Osteoblast (primary cell): ENCODE measurements around the gene SEMG2. TPM values are rescaled to one million over a fixed set of nuclear protein-coding genes. Genes with fewer than 3 reads are reported as not detected.

Experiments used
- DNase-seq: peaks from one replicate; pipeline ENCODE4 v3.0.0; 2011; ENCODE audit warnings: low spot score, mixed read lengths; ENCODE audit not compliant: insufficient read length; ENCODE audit errors: missing footprints
- H2AFZ ChIP-seq: 2 replicates; pipeline ENCODE4 v1.6.0; 2011; ENCODE audit warnings: mild to moderate bottlenecking, low read length
- H3K27ac ChIP-seq: 2 replicates; pipeline ENCODE4 v1.5.1; 2011; ENCODE audit warnings: mild to moderate bottlenecking, low read depth, low read length, moderate library complexity
- H3K27me3 ChIP-seq: 2 replicates; pipeline ENCODE4 v1.6.0; 2012; ENCODE audit warnings: mild to moderate bottlenecking, control low read depth, inconsistent platforms, low read length, moderate library complexity; ENCODE audit not compliant: insufficient read depth
- H3K36me3 ChIP-seq: 2 replicates; pipeline ENCODE4 v1.5.1; 2011; ENCODE audit warnings: mild to moderate bottlenecking, low read length, control low read depth, moderate library complexity; ENCODE audit not compliant: insufficient read depth
- H3K4me1 ChIP-seq: 2 replicates; pipeline ENCODE4 v1.5.1; 2011; ENCODE audit warnings: mild to moderate bottlenecking, low read length, control low read depth, moderate library complexity; ENCODE audit not compliant: insufficient read depth
- H3K4me2 ChIP-seq: 2 replicates; pipeline ENCODE4 v1.6.0; 2011; ENCODE audit warnings: mild to moderate bottlenecking, low read length; ENCODE audit not compliant: insufficient read depth
- H3K4me3 ChIP-seq: fragments of 200-600 bp; sonication (generic); 3 replicates; pipeline ENCODE4 v1.5.1; 2012; ENCODE audit warnings: mild to moderate bottlenecking, low read length, inconsistent platforms; ENCODE audit not compliant: insufficient read depth
- H3K79me2 ChIP-seq: 2 replicates; pipeline ENCODE4 v1.6.0; 2012; ENCODE audit warnings: mild to moderate bottlenecking, low read length, control low read depth, inconsistent platforms; ENCODE audit not compliant: insufficient read depth
- H3K9me3 ChIP-seq: 2 replicates; pipeline ENCODE4 v1.5.1; 2011; ENCODE audit warnings: low read depth, low read length, control low read depth
- H4K20me1 ChIP-seq: 2 replicates; pipeline ENCODE4 v1.6.0; 2012; ENCODE audit warnings: mild to moderate bottlenecking, low read length, control low read depth; ENCODE audit not compliant: insufficient read depth
- total RNA-seq: library from RNA; depleted of rRNA; stranded (reverse); fragments of >200 nt; gene quantifications from 2 replicates; pipeline ENCODE4 v1.2.3, GENCODE V29; 2012
- TF ChIP-seq, protein P1 (sequence below): IDR thresholded peaks from 2 replicates; pipeline ENCODE4 v1.5.1; 2011; ENCODE audit warnings: mild to moderate bottlenecking, low read depth, low read length, moderate library complexity; ENCODE audit errors: extremely low read depth

SEMG2 gene
- total RNA-seq, 1 donor = not detected

- Histone ChIP-seq H2AFZ (no peak overlapping the region), H3K79me2 (no peaks in the 10 kb centered on the region), H3K36me3 (no peaks in the 10 kb centered on the region), H3K4me3 (no peak overlapping the region), H4K20me1 (no peaks in the 10 kb centered on the region), H3K4me2 (no peak overlapping the region), H3K4me1 (no peaks in the 10 kb centered on the region), H3K27ac (no peak overlapping the region), H3K27me3 (peaks cover 5% of the 10 kb centered on the region), H3K9me3 (no peaks in the 10 kb centered on the region)
- TF ChIP-seq, protein P1, sequence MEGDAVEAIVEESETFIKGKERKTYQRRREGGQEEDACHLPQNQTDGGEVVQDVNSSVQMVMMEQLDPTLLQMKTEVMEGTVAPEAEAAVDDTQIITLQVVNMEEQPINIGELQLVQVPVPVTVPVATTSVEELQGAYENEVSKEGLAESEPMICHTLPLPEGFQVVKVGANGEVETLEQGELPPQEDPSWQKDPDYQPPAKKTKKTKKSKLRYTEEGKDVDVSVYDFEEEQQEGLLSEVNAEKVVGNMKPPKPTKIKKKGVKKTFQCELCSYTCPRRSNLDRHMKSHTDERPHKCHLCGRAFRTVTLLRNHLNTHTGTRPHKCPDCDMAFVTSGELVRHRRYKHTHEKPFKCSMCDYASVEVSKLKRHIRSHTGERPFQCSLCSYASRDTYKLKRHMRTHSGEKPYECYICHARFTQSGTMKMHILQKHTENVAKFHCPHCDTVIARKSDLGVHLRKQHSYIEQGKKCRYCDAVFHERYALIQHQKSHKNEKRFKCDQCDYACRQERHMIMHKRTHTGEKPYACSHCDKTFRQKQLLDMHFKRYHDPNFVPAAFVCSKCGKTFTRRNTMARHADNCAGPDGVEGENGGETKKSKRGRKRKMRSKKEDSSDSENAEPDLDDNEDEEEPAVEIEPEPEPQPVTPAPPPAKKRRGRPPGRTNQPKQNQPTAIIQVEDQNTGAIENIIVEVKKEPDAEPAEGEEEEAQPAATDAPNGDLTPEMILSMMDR = no peak
- no peak for DNase-seq
Observed at GRCh38 chr20:45193331-45193730, 27.8 kb upstream of the SEMG2 start.

DNA sequence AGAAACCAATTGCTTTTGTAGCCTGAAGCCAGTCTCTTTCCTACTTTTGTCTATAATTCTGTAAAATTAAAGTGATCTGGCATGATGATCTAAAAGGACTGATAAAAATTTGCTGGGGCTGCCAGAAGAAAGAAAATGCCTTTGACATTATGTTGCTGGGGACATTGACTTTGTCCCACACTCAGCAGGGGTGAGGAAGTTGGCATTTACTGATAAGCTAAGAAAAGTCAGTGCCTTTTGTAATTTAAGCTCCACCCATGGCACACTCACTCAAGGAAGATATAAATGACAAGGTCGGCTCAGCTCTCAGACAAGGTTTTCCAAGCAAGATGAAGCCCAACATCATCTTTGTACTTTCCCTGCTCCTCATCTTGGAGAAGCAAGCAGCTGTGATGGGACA lies 14.4 kb upstream of the SEMG2 start, which contains the start of gene SEMG1:
SEMG1 (plus strand) TSS at position 309 of the 400 bp plus-strand sequence; CDS start at position 330, 21 bp downstream.
- Histone ChIP-seq H3K4me2 (no peak within 1 kb of the TSS), H3K79me2 (no peaks in the 10 kb centered on the region), H3K27me3 (peaks cover 21% of the 10 kb centered on the region), H3K4me1 (no peaks in the 10 kb centered on the region), H2AFZ (no peak within 1 kb of the TSS), H3K9me3 (no peaks in the 10 kb centered on the region), H3K4me3 (no peak within 1 kb of the TSS), H3K27ac (no peak within 1 kb of the TSS), H4K20me1 (no peaks in the 10 kb centered on the region), H3K36me3 (no peaks in the 10 kb centered on the region)
- no peak for DNase-seq
- TF ChIP-seq, protein P1 = no peak

GRCh38 chr20:45209924-45210323 lies 11.2 kb upstream of the SEMG2 start:
- no peak for DNase-seq
- H4K20me1 ChIP-seq = no peaks in the 10 kb centered on the region
- TF ChIP-seq, protein P1 = no peak
- peaks cover 21% of the 10 kb centered on the region for H3K27me3 ChIP-seq
- H3K9me3 ChIP-seq = no peaks in the 10 kb centered on the region
- H3K4me1 ChIP-seq = no peaks in the 10 kb centered on the region
- no peaks in the 10 kb centered on the region for H3K79me2 ChIP-seq
- H3K4me2 ChIP-seq = no peak overlapping the region
- no peak overlapping the region for H3K4me3 ChIP-seq
- H3K36me3 ChIP-seq = no peaks in the 10 kb centered on the region
- H2AFZ ChIP-seq = no peak overlapping the region
- no peak overlapping the region for H3K27ac ChIP-seq

DNA sequence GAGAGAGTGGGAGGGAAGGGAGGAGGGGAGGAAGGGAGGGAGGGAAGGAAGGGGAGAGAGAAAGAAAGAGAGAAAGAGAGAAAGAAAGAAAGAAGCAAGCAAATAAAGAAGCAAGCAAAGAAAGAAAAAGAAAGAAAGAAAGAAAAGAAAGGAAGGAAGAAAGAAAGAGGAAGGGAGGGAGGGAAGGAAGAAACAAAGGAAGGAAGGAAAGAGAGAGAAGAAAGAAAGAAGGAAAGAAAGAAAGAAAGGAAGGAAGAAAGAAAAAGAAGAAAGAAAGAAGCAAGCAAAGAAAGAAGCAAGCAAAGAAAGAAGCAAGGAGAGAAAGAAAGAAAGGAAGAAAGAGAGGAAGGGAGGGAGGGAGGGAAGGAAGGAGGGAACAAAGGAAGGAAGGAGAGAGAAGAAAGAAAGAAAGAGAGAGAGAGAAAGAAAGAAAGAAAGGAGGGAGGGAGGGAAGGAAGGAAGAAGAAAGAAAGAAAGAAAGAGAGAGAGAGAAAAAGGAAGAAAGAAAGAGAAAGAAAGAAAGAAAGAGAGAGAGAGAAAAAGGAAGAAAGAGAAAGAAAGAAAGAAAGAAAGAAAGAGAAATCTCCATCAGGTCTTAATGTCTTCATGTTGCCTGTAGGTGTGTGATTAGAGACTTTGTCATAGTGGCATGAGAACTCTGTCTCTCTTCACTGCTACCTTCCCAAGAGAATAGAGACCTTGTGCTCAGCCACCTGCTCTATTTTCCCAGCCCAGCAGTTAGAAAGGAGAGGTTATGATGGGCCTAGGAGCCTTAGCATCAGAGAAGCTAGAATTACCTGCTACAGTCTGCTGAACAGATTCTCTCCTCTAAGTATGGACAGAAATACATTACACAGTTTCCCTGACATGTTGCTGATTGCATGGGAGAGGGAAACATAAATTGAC lies 9.4 kb upstream of the SEMG2 start:
- H4K20me1 ChIP-seq = no peaks in the 10 kb centered on the region
- no peak overlapping the region for H2AFZ ChIP-seq
- DNase-seq = no peak
- peaks cover 12% of the 10 kb centered on the region for H3K27me3 ChIP-seq
- no peak overlapping the region for H3K4me3 ChIP-seq
- no peak overlapping the region for H3K27ac ChIP-seq
- TF ChIP-seq, protein P1 = no peak
- H3K36me3 ChIP-seq = no peaks in the 10 kb centered on the region
- no peak overlapping the region for H3K4me2 ChIP-seq
- H3K9me3 ChIP-seq = no peaks in the 10 kb centered on the region
- no peaks in the 10 kb centered on the region for H3K79me2 ChIP-seq
- no peaks in the 10 kb centered on the region for H3K4me1 ChIP-seq
